HG03571 (cell line): ENCODE data around the gene ATP6V1E1.

Experiments used
- ATAC-seq: cut with Tn5 transposase; IDR thresholded peaks from one replicate; pipeline ENCODE4 v1.9.1; 2021; ENCODE audit not compliant: unreplicated experiment

Gene ATP6V1E1

GRCh38 chr22:17634696-17635095 is 6.1 kb upstream of the ATP6V1E1 start:
- no peak for ATAC-seq

GRCh38 chr22:17633998-17634323 is 5.4 kb upstream of the ATP6V1E1 start:
- no peak for ATAC-seq

- ATAC-seq, result no peak
Observed at GRCh38 chr22:17633217-17633997, 4.9 kb upstream of the ATP6V1E1 start.

DNA sequence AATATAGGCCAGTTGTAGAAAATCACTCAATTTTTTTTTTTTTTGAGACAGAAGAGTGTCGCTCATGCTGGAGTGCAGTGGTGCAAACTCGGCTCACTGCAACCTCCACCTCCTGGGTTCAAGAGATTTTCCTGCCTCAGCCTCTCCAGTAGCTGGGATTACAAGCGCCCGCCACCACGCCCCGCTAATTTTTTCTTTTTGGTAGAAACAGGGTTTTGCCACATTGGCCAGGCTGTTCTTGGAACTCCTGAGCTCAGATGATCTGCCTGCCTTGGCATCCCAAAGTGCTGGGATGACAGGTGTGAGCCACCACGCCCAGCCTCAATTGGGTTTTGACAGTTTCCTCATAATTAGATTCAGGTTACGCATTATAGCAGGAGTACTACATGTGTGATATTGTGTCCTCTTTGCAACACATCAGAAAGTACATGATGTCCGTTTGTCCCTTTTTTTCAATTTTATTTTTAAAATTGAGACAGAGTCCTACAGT is 2.6 kb upstream of the ATP6V1E1 start:
- ATAC-seq, result no peak

GRCh38 chr22:17629641-17630040 is 1.1 kb upstream of the ATP6V1E1 start:
- ATAC-seq, result no peak

- ATAC-seq, result no peak
Observed at GRCh38 chr22:17629173-17629489, 582 bp upstream of the ATP6V1E1 start.

DNA sequence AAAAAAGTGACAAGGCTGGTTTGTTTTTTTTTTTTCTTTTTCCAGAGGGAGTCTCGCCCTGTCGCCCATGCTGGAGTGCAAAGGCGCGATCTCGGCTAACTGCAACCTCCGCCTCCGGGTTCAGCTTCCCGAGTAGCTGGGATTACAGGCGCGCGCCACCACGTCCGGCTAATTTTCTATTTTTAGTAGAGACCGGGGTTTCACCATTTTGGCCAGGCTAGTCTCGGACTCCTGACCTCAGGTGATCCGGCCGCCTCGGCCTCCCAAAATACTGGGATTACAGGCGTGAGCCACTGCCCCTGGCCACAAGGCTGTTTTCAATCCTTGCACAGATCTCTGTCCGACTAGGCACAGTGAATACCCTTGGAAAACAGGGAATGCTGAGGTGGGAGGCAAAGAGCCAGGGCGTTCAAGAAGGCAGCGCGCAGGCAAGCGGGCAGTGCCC is 566 bp downstream of the ATP6V1E1 start:
- no peak for ATAC-seq

GRCh38 chr22:17613280-17613679 is 15.3 kb downstream of the ATP6V1E1 start:
- no peak for ATAC-seq

DNA sequence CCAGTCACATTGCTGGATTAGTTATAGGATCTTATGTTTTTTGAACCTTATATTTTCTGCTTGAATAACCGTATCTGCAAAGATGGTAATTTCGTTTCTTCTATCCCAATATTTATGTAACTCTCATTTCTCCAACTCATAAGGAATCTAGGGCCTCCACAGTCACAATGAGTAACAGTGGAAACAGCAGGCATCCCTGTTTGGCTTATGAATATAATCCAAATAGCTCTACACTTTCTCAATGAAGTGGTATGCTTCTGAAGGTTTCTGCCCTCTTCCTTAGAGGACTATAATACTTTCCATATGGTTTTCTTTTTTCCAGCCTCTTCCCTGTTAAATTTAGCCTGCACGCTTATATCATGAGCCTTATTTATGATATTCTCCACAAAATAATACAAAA is 16.5 kb downstream of the ATP6V1E1 start:
- no peak for ATAC-seq

DNA sequence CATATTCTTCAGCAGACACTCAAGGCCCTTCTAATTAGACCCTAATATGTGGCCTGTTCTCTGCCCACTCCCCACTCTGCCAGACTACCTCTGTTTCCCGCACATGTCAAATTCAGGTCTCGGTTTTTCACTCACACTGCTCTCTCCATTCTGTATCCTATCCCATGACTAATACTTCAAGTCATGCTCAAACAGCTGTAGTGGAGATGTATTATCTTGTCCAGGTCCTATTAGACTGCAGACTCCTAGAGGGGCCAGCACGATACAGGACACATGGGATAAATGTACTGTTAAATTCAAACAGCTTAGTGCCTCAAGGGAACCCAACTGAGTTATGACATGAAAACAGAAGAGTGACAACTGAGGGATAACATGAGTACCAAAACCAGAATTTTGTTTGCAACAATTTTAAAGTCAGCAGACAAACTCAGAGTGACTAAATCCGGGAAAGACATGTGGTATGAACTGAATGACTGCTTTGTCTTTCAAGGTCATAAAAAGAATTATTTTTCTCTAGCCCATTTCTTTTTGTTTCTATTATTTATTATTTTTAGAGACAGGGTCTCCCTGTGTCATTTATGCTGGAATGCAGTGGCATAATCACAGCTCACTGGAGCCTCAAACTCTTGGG is 20.5 kb downstream of the ATP6V1E1 start:
- ATAC-seq, result no peak

DNA sequence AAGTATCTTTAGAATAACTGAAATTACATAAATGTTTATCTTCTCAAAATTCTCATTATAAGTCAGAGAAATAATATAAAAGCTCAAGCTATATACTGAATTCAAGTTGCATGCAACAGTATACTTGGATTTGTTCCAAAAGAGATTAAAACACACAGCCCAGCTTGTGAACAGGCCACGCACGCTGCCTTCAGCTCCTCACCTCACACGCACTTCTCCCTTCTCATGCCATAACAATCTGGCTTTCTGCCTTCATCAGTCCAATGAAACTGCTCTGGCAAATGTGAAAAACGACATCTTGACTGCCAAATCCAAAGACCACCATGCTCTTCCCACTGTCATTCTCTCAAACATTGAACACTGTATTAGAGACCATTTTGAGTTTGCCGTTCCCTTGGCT is 22.1 kb downstream of the ATP6V1E1 start:
- no peak for ATAC-seq

GRCh38 chr22:17603668-17604067 is 24.9 kb downstream of the ATP6V1E1 start:
- no peak for ATAC-seq

GRCh38 chr22:17601031-17601430 is 27.5 kb downstream of the ATP6V1E1 start:
- no peak for ATAC-seq

GRCh38 chr22:17598318-17598717 is 30.2 kb downstream of the ATP6V1E1 start:
- ATAC-seq, result no peak

DNA sequence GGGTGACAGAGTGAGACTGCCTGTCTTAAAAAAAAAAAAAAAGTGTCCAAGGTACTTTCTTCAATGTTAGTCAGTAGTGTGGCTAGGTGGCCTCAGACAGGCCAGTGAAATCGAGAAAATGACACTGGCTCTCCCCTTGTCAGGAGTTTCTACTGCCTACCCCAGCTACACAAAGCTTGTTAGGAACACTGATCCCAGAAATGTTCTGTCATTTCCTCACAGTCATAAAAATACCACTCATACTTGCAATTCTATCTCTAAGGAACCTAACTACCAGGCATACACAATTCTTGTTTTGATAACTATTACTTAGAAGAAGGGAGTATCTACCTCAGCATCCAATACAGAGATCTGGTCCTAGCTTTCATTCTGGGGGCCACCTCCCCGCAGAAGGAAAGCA is 31.3 kb downstream of the ATP6V1E1 start:
- no peak for ATAC-seq

- ATAC-seq, result no peak
Observed at GRCh38 chr22:17596226-17596625, 32.3 kb downstream of the ATP6V1E1 start.

DNA sequence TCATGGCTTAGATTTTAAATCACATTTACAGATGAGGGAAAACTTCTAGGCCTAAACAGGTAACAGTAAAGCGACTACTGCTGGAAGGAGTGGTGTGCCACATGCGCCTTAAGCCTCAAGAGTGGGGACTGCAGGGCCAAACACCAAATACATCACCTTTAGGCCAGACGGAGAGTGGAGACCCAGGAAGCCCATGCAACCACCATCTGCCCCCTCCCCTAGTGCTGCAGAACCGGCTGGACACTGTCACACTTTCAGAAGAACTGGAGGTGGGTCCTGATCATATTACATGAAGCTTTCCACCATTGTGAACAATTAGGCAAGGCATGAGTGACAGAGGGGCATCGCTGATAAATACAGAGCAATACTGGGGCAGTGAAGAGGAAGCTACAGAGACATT is 36.3 kb downstream of the ATP6V1E1 start:
- ATAC-seq, result no peak

DNA sequence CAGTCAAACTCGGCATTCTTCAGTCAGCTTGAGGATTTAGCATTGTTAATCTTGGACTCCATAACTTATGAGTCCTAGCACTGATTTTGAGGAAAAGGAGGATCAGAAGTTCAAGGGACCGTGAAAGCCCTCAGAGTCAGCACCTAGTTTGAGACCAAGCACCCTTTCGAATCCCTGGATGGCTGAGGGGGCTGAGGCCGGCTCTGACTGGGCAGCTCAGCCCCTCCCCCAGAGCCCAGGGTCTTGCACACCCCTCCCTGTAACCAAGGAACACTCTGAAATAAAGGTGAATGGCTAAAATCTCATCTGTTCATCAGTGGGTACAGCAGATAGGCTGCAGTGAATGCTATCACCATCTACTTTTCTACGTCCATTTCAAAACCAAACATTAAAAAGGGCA is 38.0 kb downstream of the ATP6V1E1 start:
- no peak for ATAC-seq

GRCh38 chr22:17589810-17590375 is 38.7 kb downstream of the ATP6V1E1 start:
- no peak for ATAC-seq

DNA sequence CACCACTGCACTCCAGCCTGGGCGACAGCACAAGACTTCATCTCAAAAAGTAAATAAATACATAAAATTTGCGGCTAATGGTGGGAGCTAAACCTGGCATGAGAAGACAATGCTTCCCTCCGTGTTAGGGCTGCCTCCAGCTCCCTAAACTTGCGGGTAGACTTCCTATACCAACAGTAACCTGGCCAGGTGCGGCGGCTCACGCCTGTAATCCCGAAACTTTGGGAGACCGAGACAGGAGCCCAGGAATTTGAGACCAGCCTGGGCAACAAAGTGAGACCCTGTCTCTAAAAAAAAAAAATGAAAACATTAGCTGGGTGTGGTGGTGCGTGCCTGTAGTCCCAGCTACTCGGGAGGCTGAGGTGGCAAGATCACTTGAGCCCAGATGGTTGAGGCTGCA is 39.9 kb downstream of the ATP6V1E1 start:
- ATAC-seq, result no peak

- ATAC-seq, result no peak
Observed at GRCh38 chr22:17587629-17588028, 40.9 kb downstream of the ATP6V1E1 start.

DNA sequence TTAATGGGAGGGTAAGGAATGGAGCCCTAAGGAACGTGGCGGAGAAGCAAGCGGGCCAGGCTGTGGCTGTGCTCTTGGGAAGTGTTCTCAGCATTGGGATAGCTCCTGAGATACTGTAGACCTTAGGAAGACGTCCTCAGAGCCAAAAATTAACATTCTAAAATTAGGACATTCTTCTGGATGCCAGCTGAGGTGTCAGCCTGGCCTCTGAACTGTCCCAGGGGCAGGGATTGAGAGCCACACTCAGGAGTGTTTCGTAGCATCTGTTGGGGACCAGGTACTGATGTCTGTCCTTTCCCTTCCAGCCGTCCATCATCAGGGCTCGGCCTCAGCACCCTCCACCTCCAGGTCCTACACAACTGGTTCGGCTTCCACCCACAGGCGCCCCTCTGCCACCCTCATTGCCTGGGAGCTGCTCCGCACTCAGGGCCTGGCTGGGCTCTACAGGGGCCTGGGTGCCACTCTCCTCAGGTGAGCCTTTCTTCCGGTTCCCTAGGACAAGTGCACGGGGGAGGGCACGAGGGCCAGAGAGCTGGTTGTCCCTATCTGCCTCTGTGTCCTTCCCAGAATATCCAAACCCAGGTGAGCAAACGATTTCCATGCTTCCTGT is 41.6 kb downstream of the ATP6V1E1 start:
- no peak for ATAC-seq
